Measurements from ENCODE around the gene ZHX3. TPM values are rescaled to one million over a fixed set of nuclear protein-coding genes. Genes with fewer than 3 reads are reported as not detected.

ZHX3 gene
- total and polyA plus RNA-seq, 2 of the 4 experiments (the other 2 are of a cell fraction): 25.0 to 28.0 TPM

DNA sequence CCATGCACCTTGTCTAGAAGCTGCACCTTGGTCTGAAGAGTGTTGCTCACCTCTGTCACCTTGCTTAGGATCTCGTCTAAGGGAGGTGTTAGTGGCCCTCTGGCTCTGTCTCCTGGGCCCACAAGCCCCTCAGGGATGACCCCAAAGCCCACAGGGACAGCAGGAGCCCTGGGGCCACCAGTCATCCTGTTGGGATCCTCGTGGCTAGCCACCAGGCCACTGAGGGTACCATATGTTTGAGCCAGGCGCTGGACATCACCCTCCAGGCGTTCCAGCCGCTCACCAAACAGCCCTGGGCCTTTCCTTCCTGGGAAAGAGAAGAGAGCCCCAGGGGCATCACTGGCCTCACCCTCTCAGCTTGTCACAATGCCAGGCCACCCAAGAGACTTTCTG is 45.2 kb upstream of the ZHX3 start:
- dilution Hi-C loops (cut with HindIII; ENCODE audit: low sequenced_read_pairs, unreplicated experiment): no loop called here
- CTCF ChIA-PET: no interaction called here
- H2BK20ac ChIP-seq (ENCODE audit: low read depth, low read length): no peak overlapping the region

More for the DNA sequence above, 45.2 kb upstream of the ZHX3 start:
- Histone ChIP-seq H3K23ac (ENCODE audit: low read depth, low read length) (no peak overlapping the region), H4K8ac (ENCODE audit: low read depth in 2 of 2, low read length in 2 of 2) (no peak overlapping the region), H3K9ac (ENCODE audit: low read depth, low read length) (no peak overlapping the region), H3K4me3 (ENCODE audit: insufficient read depth, low read depth, low read length) (no peak overlapping the region), H3K14ac (replicated peaks; ENCODE audit: low read depth, low read length) (no peak overlapping the region), H3K36me3 (ENCODE audit: control insufficient read depth, insufficient read depth, low read length) (no peaks in the 10 kb centered on the region), H3K9me1 (ENCODE audit: insufficient read depth, low read length) (no peaks in the 10 kb centered on the region), H2BK5ac (ENCODE audit: low read depth, low read length, poor library complexity, severe bottlenecking) (no peak overlapping the region), H3K4me1 (ENCODE audit: control insufficient read depth, insufficient read depth, low read length) (no peaks in the 10 kb centered on the region), H2BK120ac (ENCODE audit: low read depth, low read length) (no peak overlapping the region), H3K56ac (ENCODE audit: extremely low read depth, insufficient read depth, low read length) (no peak overlapping the region), H2BK15ac (ENCODE audit: low read depth, low read length) (no peak overlapping the region), H4K91ac (ENCODE audit: insufficient read depth, low read depth, low read length) (no peak overlapping the region), H3K79me1 (ENCODE audit: low read depth in 1 of 2, low read length in 2 of 2) (no peaks in the 10 kb centered on the region), H2AK9ac (replicated peaks; ENCODE audit: low read depth, low read length, poor library complexity) (no peak overlapping the region), H3K18ac (ENCODE audit: low read depth, low read length) (no peak overlapping the region), H2AFZ (replicated peaks; ENCODE audit: low read length, poor library complexity) (no peak overlapping the region), H4K5ac (ENCODE audit: low read depth, low read length) (no peak overlapping the region), H3K27ac (ENCODE audit: insufficient read depth, low read length) (no peak overlapping the region), H3K9me3 (ENCODE audit: control insufficient read depth, insufficient read depth, low read length) (no peaks in the 10 kb centered on the region), H3K27me3 (ENCODE audit: control insufficient read depth, insufficient read depth, low read length) (peaks cover 40% of the 10 kb centered on the region), H2AK5ac (ENCODE audit: low read depth, low read length) (no peak overlapping the region), H3K4me2 (ENCODE audit: low read depth, low read length) (no peak overlapping the region), H3K4ac (ENCODE audit: low read depth, low read length) (no peak overlapping the region), H4K20me1 (ENCODE audit: insufficient read depth, low read length) (peaks cover 4% of the 10 kb centered on the region; the same call in 1 of the 2 replicates)
- no peak for DNase-seq
- in situ Hi-C loops (cut with MboI; ENCODE audit: low sequenced_read_pairs): no loop called here
- no TSS peak for BruUV-seq (replicated peaks)
- TF ChIP-seq, protein P1, sequence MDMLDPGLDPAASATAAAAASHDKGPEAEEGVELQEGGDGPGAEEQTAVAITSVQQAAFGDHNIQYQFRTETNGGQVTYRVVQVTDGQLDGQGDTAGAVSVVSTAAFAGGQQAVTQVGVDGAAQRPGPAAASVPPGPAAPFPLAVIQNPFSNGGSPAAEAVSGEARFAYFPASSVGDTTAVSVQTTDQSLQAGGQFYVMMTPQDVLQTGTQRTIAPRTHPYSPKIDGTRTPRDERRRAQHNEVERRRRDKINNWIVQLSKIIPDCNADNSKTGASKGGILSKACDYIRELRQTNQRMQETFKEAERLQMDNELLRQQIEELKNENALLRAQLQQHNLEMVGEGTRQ (IDR thresholded peaks at IDR 0.05; ENCODE audit: low read depth, low read length): no peak
- TF ChIP-seq RAD21 (IDR thresholded peaks at IDR 0.05; ENCODE audit: low read length): no peak
- TF ChIP-seq, protein P2, sequence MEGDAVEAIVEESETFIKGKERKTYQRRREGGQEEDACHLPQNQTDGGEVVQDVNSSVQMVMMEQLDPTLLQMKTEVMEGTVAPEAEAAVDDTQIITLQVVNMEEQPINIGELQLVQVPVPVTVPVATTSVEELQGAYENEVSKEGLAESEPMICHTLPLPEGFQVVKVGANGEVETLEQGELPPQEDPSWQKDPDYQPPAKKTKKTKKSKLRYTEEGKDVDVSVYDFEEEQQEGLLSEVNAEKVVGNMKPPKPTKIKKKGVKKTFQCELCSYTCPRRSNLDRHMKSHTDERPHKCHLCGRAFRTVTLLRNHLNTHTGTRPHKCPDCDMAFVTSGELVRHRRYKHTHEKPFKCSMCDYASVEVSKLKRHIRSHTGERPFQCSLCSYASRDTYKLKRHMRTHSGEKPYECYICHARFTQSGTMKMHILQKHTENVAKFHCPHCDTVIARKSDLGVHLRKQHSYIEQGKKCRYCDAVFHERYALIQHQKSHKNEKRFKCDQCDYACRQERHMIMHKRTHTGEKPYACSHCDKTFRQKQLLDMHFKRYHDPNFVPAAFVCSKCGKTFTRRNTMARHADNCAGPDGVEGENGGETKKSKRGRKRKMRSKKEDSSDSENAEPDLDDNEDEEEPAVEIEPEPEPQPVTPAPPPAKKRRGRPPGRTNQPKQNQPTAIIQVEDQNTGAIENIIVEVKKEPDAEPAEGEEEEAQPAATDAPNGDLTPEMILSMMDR (conservative IDR thresholded peaks at IDR 0.05; ENCODE audit: low read depth, low read length): no peak
- TF ChIP-seq CEBPB (IDR thresholded peaks at IDR 0.05; ENCODE audit: low read depth, low read length): no peak
- TF ChIP-seq MAFK (IDR thresholded peaks at IDR 0.05; ENCODE audit: low read depth, low read length): no peak
- no peak for TF ChIP-seq MAZ (IDR thresholded peaks at IDR 0.05; ENCODE audit: borderline replicate concordance, low read depth, low read length)
- no peak for TF ChIP-seq RFX5 (IDR thresholded peaks at IDR 0.05; ENCODE audit: low read depth, low read length)
- TF ChIP-seq MXI1 (IDR thresholded peaks at IDR 0.05; ENCODE audit: borderline replicate concordance, low read depth, low read length): no peak
- TF ChIP-seq NFE2L2 (IDR thresholded peaks at IDR 0.05; ENCODE audit: low read depth, low read length): no peak
- no peak for TF ChIP-seq FOS (IDR thresholded peaks at IDR 0.05; ENCODE audit: low read depth, low read length)
- no peak for TF ChIP-seq RCOR1 (IDR thresholded peaks at IDR 0.05; ENCODE audit: insufficient replicate concordance, low read length)
- TF ChIP-seq BHLHE40 (IDR thresholded peaks at IDR 0.05; ENCODE audit: low read depth, low read length): no peak
- no peak for TF ChIP-seq CHD1 (IDR thresholded peaks at IDR 0.05; ENCODE audit: low read depth, low read length)
- TF ChIP-seq POLR2A (IDR thresholded peaks at IDR 0.05; ENCODE audit: low read depth, low read length): no peak
- no peak for TF ChIP-seq SMC3 (IDR thresholded peaks at IDR 0.05; ENCODE audit: low read depth, low read length)
- TF ChIP-seq, protein P3, sequence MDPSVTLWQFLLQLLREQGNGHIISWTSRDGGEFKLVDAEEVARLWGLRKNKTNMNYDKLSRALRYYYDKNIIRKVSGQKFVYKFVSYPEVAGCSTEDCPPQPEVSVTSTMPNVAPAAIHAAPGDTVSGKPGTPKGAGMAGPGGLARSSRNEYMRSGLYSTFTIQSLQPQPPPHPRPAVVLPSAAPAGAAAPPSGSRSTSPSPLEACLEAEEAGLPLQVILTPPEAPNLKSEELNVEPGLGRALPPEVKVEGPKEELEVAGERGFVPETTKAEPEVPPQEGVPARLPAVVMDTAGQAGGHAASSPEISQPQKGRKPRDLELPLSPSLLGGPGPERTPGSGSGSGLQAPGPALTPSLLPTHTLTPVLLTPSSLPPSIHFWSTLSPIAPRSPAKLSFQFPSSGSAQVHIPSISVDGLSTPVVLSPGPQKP (IDR thresholded peaks at IDR 0.05; ENCODE audit: borderline replicate concordance, low read depth, low read length): no peak
- no CpG with 5 or more reads among the region's 5 CpGs for WGBS, 2 experiments (ENCODE audit: extremely low coverage in 2 of 2, insufficient read length in 1 of 2)
- no peak for ATAC-seq (ENCODE audit: low read depth)
- intact Hi-C loops (cut with micrococcal nuclease): no loop called here
- POLR2A ChIA-PET (ENCODE audit: unreplicated experiment): no interaction called here
